GM12892 (cell line): Measurements from ENCODE around the gene LAMP5.

Source experiments
- DNase-seq: peaks from one replicate; pipeline ENCODE4 v3.0.0; 2011; ENCODE audit not compliant: insufficient read length
- FAIRE-seq: peaks from 2 replicates; lab custom pipeline; 2011; peaks lifted over from hg19 to GRCh38; lab: Jason Lieb, UNC
- POLR2A ChIP-seq: IDR thresholded peaks from 2 replicates; pipeline ENCODE4 v1.6.1; 2011; ENCODE audit warnings: low read depth, low read length, control low read depth
- POLR2AphosphoS5 ChIP-seq: IDR thresholded peaks from 2 replicates; pipeline ENCODE4 v1.6.1; 2011; ENCODE audit warnings: low read depth, low read length, control low read depth
- TAF1 ChIP-seq: IDR thresholded peaks from 2 replicates; pipeline ENCODE4 v1.6.1; 2011; ENCODE audit warnings: low read depth, mild to moderate bottlenecking, control low read depth, low read length, borderline replicate concordance

LAMP5 gene

GRCh38 chr20:9517297-9518162 is 3.1 kb downstream of the LAMP5 start:
- FAIRE-seq (no peak), DNase-seq (no peak)
- TF ChIP-seq TAF1: no peak
- TF ChIP-seq POLR2A: no peak
- TF ChIP-seq POLR2AphosphoS5: no peak

- no peak for TF ChIP-seq TAF1
- TF ChIP-seq POLR2AphosphoS5: no peak
- TF ChIP-seq POLR2A: no peak
- no peak for FAIRE-seq
- DNase-seq: no peak
These were observed 4.3 kb downstream of the LAMP5 start for GRCh38 chr20:9518576-9519175.

- DNase-seq: no peak
- TF ChIP-seq TAF1: no peak
- TF ChIP-seq POLR2A: no peak
- TF ChIP-seq POLR2AphosphoS5: no peak
- FAIRE-seq: no peak
These were observed 5.7 kb downstream of the LAMP5 start for GRCh38 chr20:9520086-9520485.

GRCh38 chr20:9523636-9524035 is 9.2 kb downstream of the LAMP5 start:
- no peak for FAIRE-seq
- no peak for DNase-seq
- TF ChIP-seq POLR2AphosphoS5 (no peak), TAF1 (no peak), POLR2A (no peak)

- FAIRE-seq (no peak), DNase-seq (no peak)
- no peak for TF ChIP-seq POLR2A
- no peak for TF ChIP-seq TAF1
- TF ChIP-seq POLR2AphosphoS5: no peak
These were observed 17.2 kb downstream of the LAMP5 start for GRCh38 chr20:9531581-9531980.

GRCh38 chr20:9532069-9532838 is 17.9 kb downstream of the LAMP5 start:
- DNase-seq (no peak), FAIRE-seq (no peak)
- TF ChIP-seq POLR2AphosphoS5 (no peak), POLR2A (no peak), TAF1 (no peak)

GRCh38 chr20:9534025-9534424 is 19.6 kb downstream of the LAMP5 start:
- no peak for TF ChIP-seq TAF1
- no peak for TF ChIP-seq POLR2A
- TF ChIP-seq POLR2AphosphoS5: no peak
- DNase-seq: no peak
- no peak for FAIRE-seq

- DNase-seq (no peak), FAIRE-seq (no peak)
- TF ChIP-seq POLR2AphosphoS5 (no peak), POLR2A (no peak), TAF1 (no peak)
These were observed 21.1 kb downstream of the LAMP5 start for GRCh38 chr20:9535449-9535848.

- FAIRE-seq: no peak
- TF ChIP-seq POLR2AphosphoS5 (no peak), TAF1 (no peak), POLR2A (no peak)
- no peak for DNase-seq
These were observed 28.8 kb downstream of the LAMP5 start for GRCh38 chr20:9543214-9543613.

GRCh38 chr20:9550283-9550682 is 35.9 kb downstream of the LAMP5 start:
- TF ChIP-seq POLR2AphosphoS5 (no peak), POLR2A (no peak), TAF1 (no peak)
- no peak for FAIRE-seq
- no peak for DNase-seq

- FAIRE-seq (no peak), DNase-seq (no peak)
- TF ChIP-seq TAF1 (no peak), POLR2AphosphoS5 (no peak), POLR2A (no peak)
These were observed 36.5 kb downstream of the LAMP5 start for GRCh38 chr20:9550871-9551270.
